Measurements from ENCODE around the gene NEXMIF.
"Not testable (repeated sequence)": the region's sequence is repeated elsewhere in the genome, so short reads cannot be mapped to it uniquely, and the experiment has no call there.

The NEXMIF gene

DNA sequence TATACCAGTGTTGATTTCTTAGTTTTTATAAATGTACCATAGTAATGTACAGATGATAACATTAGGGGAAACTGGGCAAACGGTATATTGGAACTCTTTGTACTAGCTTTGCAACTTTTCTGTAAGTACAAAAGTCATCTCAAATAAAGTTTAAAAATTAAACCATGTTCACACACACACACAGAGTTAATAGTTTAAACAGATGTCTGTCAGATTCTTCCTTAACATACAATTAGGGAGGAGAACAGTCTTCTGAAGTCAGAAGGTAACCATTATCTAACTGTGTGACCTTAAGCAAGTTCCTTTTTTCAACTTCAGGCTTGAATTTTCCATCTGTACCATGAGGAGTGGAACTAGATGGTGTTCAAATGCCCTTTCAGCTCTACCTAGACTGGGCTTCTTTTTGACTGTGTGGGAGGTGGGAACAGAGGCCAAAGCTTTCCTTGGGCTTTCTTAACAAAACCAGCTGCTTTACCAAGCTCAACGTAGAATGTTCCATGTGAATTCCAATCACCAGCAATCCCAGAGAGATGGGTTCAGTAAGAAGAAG, 127.8 kb downstream of the NEXMIF start:
- peaks cover 58% of the 10 kb centered on the region for H3K9me3 ChIP-seq (ENCODE audit: control insufficient read depth, insufficient read depth, low read length)
- no peaks in the 10 kb centered on the region for H3K27me3 ChIP-seq (ENCODE audit: control insufficient read depth, insufficient read depth, low read length)
- H3K36me3 ChIP-seq (ENCODE audit: control insufficient read depth, insufficient read depth, low read length): no peaks in the 10 kb centered on the region
- H3K4me1 ChIP-seq (ENCODE audit: control insufficient read depth, insufficient read depth, low read length): no peaks in the 10 kb centered on the region
- H3K4me3 ChIP-seq (ENCODE audit: low read depth, low read length): no peak overlapping the region
- H3K9ac ChIP-seq (ENCODE audit: low read depth, low read length): no peak overlapping the region
- no peak overlapping the region for H3K27ac ChIP-seq (ENCODE audit: low read depth, low read length)

DNA sequence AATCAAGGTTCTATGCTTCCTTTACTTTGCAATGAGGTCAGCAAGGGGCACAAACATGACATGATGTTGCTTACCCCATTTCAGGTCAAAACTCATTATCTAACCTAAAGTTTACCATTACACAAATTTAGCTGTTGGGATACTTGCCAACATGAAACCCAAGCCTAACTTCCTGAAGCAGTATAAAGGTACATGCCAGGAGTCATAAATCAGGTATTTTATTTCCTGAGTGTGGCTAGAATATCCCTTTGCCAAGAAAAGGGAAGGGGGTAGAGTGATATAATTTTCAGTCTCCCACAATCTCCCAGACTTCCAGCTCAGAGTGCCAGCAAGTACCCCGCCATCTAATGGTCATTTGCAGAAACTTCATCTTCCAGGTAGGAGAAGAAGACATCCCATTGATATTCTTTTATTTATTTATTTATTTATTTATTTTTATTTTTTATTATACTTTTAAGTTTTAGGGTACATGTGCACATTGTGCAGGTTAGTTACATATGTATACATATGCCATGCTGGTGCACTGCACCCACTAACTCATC, 136.6 kb downstream of the NEXMIF start:
- H3K36me3 ChIP-seq (ENCODE audit: control insufficient read depth, insufficient read depth, low read length): no peaks in the 10 kb centered on the region
- no peaks in the 10 kb centered on the region for H3K27me3 ChIP-seq (ENCODE audit: control insufficient read depth, insufficient read depth, low read length)
- H3K9me3 ChIP-seq (ENCODE audit: control insufficient read depth, insufficient read depth, low read length): peaks cover 14% of the 10 kb centered on the region
- H3K4me1 ChIP-seq (ENCODE audit: control insufficient read depth, insufficient read depth, low read length): no peaks in the 10 kb centered on the region
- H3K4me3 ChIP-seq (ENCODE audit: low read depth, low read length): no peak overlapping the region
- H3K9ac ChIP-seq (ENCODE audit: low read depth, low read length): no peak overlapping the region
- H3K27ac ChIP-seq (ENCODE audit: low read depth, low read length): no peak overlapping the region

DNA sequence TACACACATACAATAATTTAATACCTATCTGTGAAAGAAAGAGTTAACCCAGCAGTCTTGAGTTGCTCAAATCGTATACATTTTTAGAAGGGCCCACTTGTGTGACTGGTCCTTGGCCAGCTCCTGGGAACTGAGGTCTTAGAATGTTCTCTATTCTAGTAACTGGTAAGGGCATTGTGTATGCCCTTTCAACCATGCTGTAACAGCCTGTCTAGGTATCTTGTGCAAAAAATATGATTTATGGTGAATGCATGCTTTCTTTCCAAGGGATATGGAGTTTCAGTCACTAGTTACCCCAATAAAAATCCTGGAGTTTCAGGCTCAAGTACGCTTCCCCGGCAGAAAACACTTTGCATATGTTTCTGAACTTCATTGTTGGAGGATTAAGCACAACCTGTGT, 140.6 kb downstream of the NEXMIF start:
- Histone ChIP-seq H3K36me3 (ENCODE audit: control insufficient read depth, insufficient read depth, low read length) (no peaks in the 10 kb centered on the region), H3K27me3 (ENCODE audit: control insufficient read depth, insufficient read depth, low read length) (no peaks in the 10 kb centered on the region), H3K4me3 (ENCODE audit: low read depth, low read length) (no peak overlapping the region), H3K27ac (ENCODE audit: low read depth, low read length) (no peak overlapping the region), H3K9ac (ENCODE audit: low read depth, low read length) (no peak overlapping the region), H3K9me3 (ENCODE audit: control insufficient read depth, insufficient read depth, low read length) (peaks cover 29% of the 10 kb centered on the region), H3K4me1 (ENCODE audit: control insufficient read depth, insufficient read depth, low read length) (no peaks in the 10 kb centered on the region)

DNA sequence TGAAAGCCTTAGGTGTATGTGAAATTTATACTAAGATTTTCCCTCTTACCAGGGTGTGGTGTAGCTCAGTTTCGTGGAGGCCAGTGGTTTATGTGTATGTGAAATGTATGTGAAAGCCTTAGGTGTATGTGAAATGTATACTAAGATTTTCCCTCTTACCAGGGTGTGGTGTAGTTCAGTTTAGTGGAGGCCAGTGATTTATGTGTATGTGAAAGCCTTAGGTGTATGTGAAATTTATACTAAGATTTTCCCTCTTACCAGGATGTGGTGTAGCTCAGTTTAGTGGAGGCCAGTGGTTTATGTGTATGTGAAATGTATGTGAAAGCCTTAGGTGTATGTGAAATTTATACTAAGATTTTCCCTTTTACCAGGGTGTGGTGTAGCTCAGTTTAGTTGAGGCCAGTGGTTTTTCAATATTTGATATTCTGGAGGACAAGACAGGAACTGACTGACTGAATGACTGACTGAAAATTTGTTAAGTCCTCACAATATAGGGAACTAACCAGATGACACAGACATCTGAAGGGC, 143.7 kb downstream of the NEXMIF start:
- no peaks in the 10 kb centered on the region for H3K4me1 ChIP-seq (ENCODE audit: control insufficient read depth, insufficient read depth, low read length)
- H3K9me3 ChIP-seq (ENCODE audit: control insufficient read depth, insufficient read depth, low read length): peaks cover 30% of the 10 kb centered on the region
- H3K27ac ChIP-seq (ENCODE audit: low read depth, low read length): no peak overlapping the region
- no peak overlapping the region for H3K9ac ChIP-seq (ENCODE audit: low read depth, low read length)
- no peaks in the 10 kb centered on the region for H3K27me3 ChIP-seq (ENCODE audit: control insufficient read depth, insufficient read depth, low read length)
- no peak overlapping the region for H3K4me3 ChIP-seq (ENCODE audit: low read depth, low read length)
- no peaks in the 10 kb centered on the region for H3K36me3 ChIP-seq (ENCODE audit: control insufficient read depth, insufficient read depth, low read length)

DNA sequence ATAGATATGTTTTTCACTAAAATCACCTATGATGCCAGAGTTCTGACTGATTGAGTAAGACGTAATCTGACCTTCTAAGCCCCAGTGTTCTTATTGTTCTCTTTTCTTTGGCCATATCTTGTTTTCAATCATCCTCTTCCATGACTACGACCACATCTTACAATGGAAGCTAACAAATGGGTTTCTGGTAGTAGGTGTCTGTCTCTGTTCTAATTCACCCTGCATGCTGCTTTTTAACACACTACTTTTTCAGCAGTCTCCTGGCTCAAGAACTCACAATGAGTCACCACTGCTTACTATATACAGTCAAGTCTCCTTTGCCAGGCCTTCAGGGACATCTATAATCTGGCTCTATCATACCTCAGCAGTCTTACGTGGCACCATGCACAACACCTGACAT, 146.1 kb downstream of the NEXMIF start:
- H3K9me3 ChIP-seq (ENCODE audit: control insufficient read depth, insufficient read depth, low read length): peaks cover 31% of the 10 kb centered on the region
- no peak overlapping the region for H3K27ac ChIP-seq (ENCODE audit: low read depth, low read length)
- no peak overlapping the region for H3K9ac ChIP-seq (ENCODE audit: low read depth, low read length)
- H3K4me3 ChIP-seq (ENCODE audit: low read depth, low read length): no peak overlapping the region
- H3K4me1 ChIP-seq (ENCODE audit: control insufficient read depth, insufficient read depth, low read length): no peaks in the 10 kb centered on the region
- H3K27me3 ChIP-seq (ENCODE audit: control insufficient read depth, insufficient read depth, low read length): no peaks in the 10 kb centered on the region
- no peaks in the 10 kb centered on the region for H3K36me3 ChIP-seq (ENCODE audit: control insufficient read depth, insufficient read depth, low read length)

DNA sequence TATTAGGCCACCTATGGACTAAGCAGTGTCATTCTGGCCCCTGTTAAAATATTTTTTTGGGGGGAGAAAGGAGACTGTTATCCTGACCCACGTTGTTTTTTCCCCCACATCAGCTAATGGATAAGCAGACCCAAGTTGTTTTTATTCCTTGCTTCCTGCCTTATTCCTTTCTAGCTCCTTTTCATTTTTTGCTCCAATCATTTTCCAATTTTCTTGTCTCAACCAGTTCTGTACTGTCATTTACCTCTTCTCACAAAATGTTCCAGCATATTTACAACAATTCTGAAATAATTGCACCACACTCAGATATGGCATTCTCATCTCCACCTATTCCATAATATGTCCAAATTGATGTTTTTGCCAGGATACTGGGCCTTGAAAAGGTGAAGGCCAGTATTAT, 150.3 kb downstream of the NEXMIF start:
- Histone ChIP-seq H3K36me3 (ENCODE audit: control insufficient read depth, insufficient read depth, low read length) (no peaks in the 10 kb centered on the region), H3K9ac (ENCODE audit: low read depth, low read length) (no peak overlapping the region), H3K27me3 (ENCODE audit: control insufficient read depth, insufficient read depth, low read length) (no peaks in the 10 kb centered on the region), H3K4me3 (ENCODE audit: low read depth, low read length) (no peak overlapping the region), H3K4me1 (ENCODE audit: control insufficient read depth, insufficient read depth, low read length) (no peaks in the 10 kb centered on the region), H3K27ac (ENCODE audit: low read depth, low read length) (no peak overlapping the region), H3K9me3 (ENCODE audit: control insufficient read depth, insufficient read depth, low read length) (peaks cover 26% of the 10 kb centered on the region)

DNA sequence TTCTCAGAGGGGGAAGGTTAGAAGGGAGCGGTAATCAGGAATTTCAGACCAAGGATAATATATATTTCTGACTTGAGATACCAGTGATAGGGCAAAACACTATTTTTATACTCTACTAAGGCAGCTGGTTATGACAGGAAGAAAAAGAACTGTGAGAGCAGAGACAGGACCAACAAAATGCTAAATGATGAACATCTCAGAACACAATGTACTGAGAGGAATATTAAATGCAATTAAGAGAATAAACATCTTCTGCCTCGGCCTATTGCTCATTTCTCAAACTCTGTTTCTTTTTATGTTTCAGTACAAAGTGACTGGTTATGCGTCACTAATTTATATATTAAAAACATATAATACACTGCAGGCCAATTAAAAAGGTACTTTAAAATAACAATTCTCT, 188.8 kb downstream of the NEXMIF start:
- no peaks in the 10 kb centered on the region for H3K27me3 ChIP-seq (ENCODE audit: control insufficient read depth, insufficient read depth, low read length)
- H3K4me3 ChIP-seq (ENCODE audit: low read depth, low read length): no peak overlapping the region
- no peaks in the 10 kb centered on the region for H3K36me3 ChIP-seq (ENCODE audit: control insufficient read depth, insufficient read depth, low read length)
- H3K4me1 ChIP-seq (ENCODE audit: control insufficient read depth, insufficient read depth, low read length): no peaks in the 10 kb centered on the region
- H3K9me3 ChIP-seq (ENCODE audit: control insufficient read depth, insufficient read depth, low read length): peaks cover 24% of the 10 kb centered on the region
- no peak overlapping the region for H3K27ac ChIP-seq (ENCODE audit: low read depth, low read length)
- H3K9ac ChIP-seq (ENCODE audit: low read depth, low read length): no peak overlapping the region

DNA sequence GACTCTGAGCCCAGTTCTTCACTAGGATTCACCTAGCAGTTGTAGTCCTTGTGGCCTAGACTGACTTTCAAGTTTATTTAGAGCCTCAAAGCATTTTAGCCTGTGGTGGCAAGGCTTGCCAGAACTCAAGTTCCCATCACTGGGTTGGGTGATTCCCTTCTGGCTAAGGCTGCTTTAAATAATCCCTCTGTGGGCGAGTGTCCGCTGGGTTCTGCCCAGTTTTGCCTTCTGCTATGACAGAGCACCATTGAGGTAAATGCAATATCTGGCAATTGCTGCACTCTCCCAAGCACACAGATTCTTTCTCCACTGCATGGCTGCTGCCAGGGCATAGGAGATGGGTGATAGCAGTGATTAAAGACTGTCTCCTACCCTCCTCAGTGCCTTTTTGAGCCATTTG, 220.0 kb downstream of the NEXMIF start:
- H3K9me3 ChIP-seq (ENCODE audit: control insufficient read depth, insufficient read depth, low read length): peaks cover 27% of the 10 kb centered on the region
- H3K36me3 ChIP-seq (ENCODE audit: control insufficient read depth, insufficient read depth, low read length): no peaks in the 10 kb centered on the region
- no peak overlapping the region for H3K4me3 ChIP-seq (ENCODE audit: low read depth, low read length)
- H3K27me3 ChIP-seq (ENCODE audit: control insufficient read depth, insufficient read depth, low read length): no peaks in the 10 kb centered on the region
- no peaks in the 10 kb centered on the region for H3K4me1 ChIP-seq (ENCODE audit: control insufficient read depth, insufficient read depth, low read length)
- no peak overlapping the region for H3K9ac ChIP-seq (ENCODE audit: low read depth, low read length)
- no peak overlapping the region for H3K27ac ChIP-seq (ENCODE audit: low read depth, low read length)

DNA sequence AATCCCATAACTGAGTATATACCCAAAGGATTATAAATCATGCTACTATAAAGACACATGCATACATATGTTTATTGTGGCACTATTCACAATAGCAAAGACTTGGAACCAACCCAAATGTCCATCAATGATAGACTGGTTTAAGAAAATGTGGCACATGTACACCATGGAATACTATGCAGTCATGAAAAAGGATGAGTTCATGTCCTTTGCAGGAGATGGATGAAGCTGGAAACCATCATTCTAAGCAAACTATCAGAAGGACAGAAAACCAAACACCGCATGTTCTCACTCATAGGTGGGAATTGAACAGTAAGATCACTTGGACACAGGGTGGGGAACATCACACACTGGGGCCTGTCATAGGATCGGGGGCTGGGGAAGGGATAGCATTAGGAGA, 223.9 kb downstream of the NEXMIF start:
- H3K36me3 ChIP-seq (ENCODE audit: control insufficient read depth, insufficient read depth, low read length); H3K27ac ChIP-seq (ENCODE audit: low read depth, low read length); H3K9ac ChIP-seq (ENCODE audit: low read depth, low read length); H3K4me1 ChIP-seq (ENCODE audit: control insufficient read depth, insufficient read depth, low read length); H3K4me3 ChIP-seq (ENCODE audit: low read depth, low read length); H3K27me3 ChIP-seq (ENCODE audit: control insufficient read depth, insufficient read depth, low read length): not testable (repeated sequence)
- H3K9me3 ChIP-seq (ENCODE audit: control insufficient read depth, insufficient read depth, low read length): peaks cover 14% of the 10 kb centered on the region

DNA sequence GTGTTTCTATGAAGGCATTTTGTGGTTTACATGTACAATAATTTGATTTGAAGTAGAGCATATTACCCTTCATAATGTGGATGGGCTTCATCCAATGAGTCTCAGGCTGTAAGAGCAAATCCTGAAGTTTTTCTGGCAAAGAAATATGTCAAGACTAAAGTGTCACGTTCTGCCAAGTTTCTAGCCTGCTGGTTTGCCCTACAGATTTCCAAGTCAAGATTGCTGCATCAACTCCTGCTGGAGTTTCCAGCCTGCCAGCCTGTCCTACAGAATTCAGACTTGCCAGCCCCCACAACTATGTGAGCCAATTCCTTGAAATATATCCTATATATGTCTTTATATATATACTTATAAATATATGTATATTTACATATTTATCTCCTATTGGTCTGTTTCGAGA, 240.8 kb downstream of the NEXMIF start:
- Histone ChIP-seq H3K27me3 (ENCODE audit: control insufficient read depth, insufficient read depth, low read length) (no peaks in the 10 kb centered on the region), H3K9me3 (ENCODE audit: control insufficient read depth, insufficient read depth, low read length) (peaks cover 32% of the 10 kb centered on the region), H3K4me1 (ENCODE audit: control insufficient read depth, insufficient read depth, low read length) (no peaks in the 10 kb centered on the region), H3K36me3 (ENCODE audit: control insufficient read depth, insufficient read depth, low read length) (no peaks in the 10 kb centered on the region), H3K4me3 (ENCODE audit: low read depth, low read length) (no peak overlapping the region), H3K9ac (ENCODE audit: low read depth, low read length) (no peak overlapping the region), H3K27ac (ENCODE audit: low read depth, low read length) (no peak overlapping the region)

All from HUES48 (cell line).